Measurements from ENCODE around the gene PBX2. TPM values are rescaled to one million over a fixed set of nuclear protein-coding genes. Genes with fewer than 3 reads are reported as not detected.

PBX2 gene
- total and polyA plus RNA-seq, 2 donors (not counting 1 experiment from before 2014, with no cell fraction given) = 35.0 to 39.4 TPM

DNA sequence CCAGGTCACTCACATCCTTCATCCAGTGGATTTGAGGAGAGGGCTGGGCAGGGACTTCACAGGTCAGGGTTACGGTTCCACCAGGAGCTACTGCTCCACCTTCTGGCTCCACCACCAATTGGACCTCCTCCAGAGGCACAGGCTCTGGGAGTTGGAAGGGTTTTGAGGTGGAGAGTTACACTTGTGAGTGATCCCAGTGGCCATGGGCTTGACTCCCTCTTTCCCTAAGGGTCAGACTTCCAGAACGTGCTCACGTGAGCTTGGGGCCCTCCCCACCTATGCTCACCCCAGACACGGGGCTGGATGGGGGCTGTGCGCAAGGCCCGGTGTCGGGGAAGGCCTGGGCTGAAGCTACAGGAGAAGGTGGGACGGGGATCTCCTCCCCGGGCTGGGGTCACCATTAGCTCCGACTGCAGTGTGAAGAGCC, 7.4 kb downstream of the PBX2 start:
- DNase-seq (ENCODE audit: low read depth in 2 of 2) = no peak
- no peak for TF ChIP-seq EZH2 (IDR thresholded peaks at IDR 0.05; ENCODE audit: low read length, missing control alignments)
- TF ChIP-seq, protein P1, sequence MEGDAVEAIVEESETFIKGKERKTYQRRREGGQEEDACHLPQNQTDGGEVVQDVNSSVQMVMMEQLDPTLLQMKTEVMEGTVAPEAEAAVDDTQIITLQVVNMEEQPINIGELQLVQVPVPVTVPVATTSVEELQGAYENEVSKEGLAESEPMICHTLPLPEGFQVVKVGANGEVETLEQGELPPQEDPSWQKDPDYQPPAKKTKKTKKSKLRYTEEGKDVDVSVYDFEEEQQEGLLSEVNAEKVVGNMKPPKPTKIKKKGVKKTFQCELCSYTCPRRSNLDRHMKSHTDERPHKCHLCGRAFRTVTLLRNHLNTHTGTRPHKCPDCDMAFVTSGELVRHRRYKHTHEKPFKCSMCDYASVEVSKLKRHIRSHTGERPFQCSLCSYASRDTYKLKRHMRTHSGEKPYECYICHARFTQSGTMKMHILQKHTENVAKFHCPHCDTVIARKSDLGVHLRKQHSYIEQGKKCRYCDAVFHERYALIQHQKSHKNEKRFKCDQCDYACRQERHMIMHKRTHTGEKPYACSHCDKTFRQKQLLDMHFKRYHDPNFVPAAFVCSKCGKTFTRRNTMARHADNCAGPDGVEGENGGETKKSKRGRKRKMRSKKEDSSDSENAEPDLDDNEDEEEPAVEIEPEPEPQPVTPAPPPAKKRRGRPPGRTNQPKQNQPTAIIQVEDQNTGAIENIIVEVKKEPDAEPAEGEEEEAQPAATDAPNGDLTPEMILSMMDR (conservative IDR thresholded peaks at IDR 0.05 in 1 of 2, IDR thresholded peaks at IDR 0.05 in 1 of 2; ENCODE audit: low read depth in 1 of 2, low read length in 2 of 2) = no peak
- Histone ChIP-seq H3K36me3 (ENCODE audit: control insufficient read depth, insufficient read depth, low read length) (peaks cover 12% of the 10 kb centered on the region), H3K4me3 (replicated peaks in 1 of 4; ENCODE audit: control extremely low read depth in 1 of 4, insufficient read depth in 1 of 4, low read depth in 3 of 4, low read length in 4 of 4) (no peak overlapping the region), H3K27me3 (ENCODE audit: control insufficient read depth, insufficient read depth, low read length) (no peaks in the 10 kb centered on the region), H3K27ac (ENCODE audit: insufficient read depth, low read length) (no peak overlapping the region), H3K4me2 (ENCODE audit: extremely low read depth, insufficient read depth, low read length) (no peak overlapping the region), H3K9me3 (ENCODE audit: control insufficient read depth, insufficient read depth, low read depth, low read length) (no peaks in the 10 kb centered on the region), H3K79me2 (ENCODE audit: control insufficient read depth, insufficient read depth, low read length) (peaks cover 11% of the 10 kb centered on the region), H2AFZ (ENCODE audit: low read length) (no peak overlapping the region), H4K20me1 (ENCODE audit: control insufficient read depth, extremely low read depth, insufficient read depth, low read length) (no peaks in the 10 kb centered on the region), H3K4me1 (ENCODE audit: control insufficient read depth, extremely low read depth, insufficient read depth, low read length) (peaks cover 2% of the 10 kb centered on the region), H3K9ac (ENCODE audit: insufficient read depth, low read length) (no peak overlapping the region)

- no peaks in the 10 kb centered on the region for H3K27me3 ChIP-seq (ENCODE audit: control insufficient read depth, insufficient read depth, low read length)
- no peaks in the 10 kb centered on the region for H3K9me3 ChIP-seq (ENCODE audit: control insufficient read depth, insufficient read depth, low read depth, low read length)
- peaks cover 3% of the 10 kb centered on the region for H3K4me1 ChIP-seq (ENCODE audit: control insufficient read depth, extremely low read depth, insufficient read depth, low read length)
- no peak overlapping the region for H2AFZ ChIP-seq (ENCODE audit: low read length)
- H3K36me3 ChIP-seq (ENCODE audit: control insufficient read depth, insufficient read depth, low read length) = peaks cover 10% of the 10 kb centered on the region
- TF ChIP-seq, protein P1 (conservative IDR thresholded peaks at IDR 0.05 in 1 of 2, IDR thresholded peaks at IDR 0.05 in 1 of 2; ENCODE audit: low read depth in 1 of 2, low read length in 2 of 2) = no peak
- no peak for TF ChIP-seq EZH2 (IDR thresholded peaks at IDR 0.05; ENCODE audit: low read length, missing control alignments)
- H3K4me3 ChIP-seq (replicated peaks in 1 of 4; ENCODE audit: control extremely low read depth in 1 of 4, insufficient read depth in 1 of 4, low read depth in 3 of 4, low read length in 4 of 4) = no peak overlapping the region
- no peaks in the 10 kb centered on the region for H4K20me1 ChIP-seq (ENCODE audit: control insufficient read depth, extremely low read depth, insufficient read depth, low read length)
- no peak overlapping the region for H3K4me2 ChIP-seq (ENCODE audit: extremely low read depth, insufficient read depth, low read length)
- peaks cover 9% of the 10 kb centered on the region for H3K79me2 ChIP-seq (ENCODE audit: control insufficient read depth, insufficient read depth, low read length)
- H3K9ac ChIP-seq (ENCODE audit: insufficient read depth, low read length) = no peak overlapping the region
- DNase-seq (ENCODE audit: low read depth in 2 of 2) = no peak
- H3K27ac ChIP-seq (ENCODE audit: insufficient read depth, low read length) = no peak overlapping the region
Measured at GRCh38 chr6:32181915-32182529, 8.0 kb downstream of the PBX2 start.

- H3K79me2 ChIP-seq (ENCODE audit: control insufficient read depth, insufficient read depth, low read length) = peaks cover 9% of the 10 kb centered on the region
- no peak overlapping the region for H3K27ac ChIP-seq (ENCODE audit: insufficient read depth, low read length)
- no peak for DNase-seq (ENCODE audit: low read depth in 2 of 2)
- H3K9me3 ChIP-seq (ENCODE audit: control insufficient read depth, insufficient read depth, low read depth, low read length) = no peaks in the 10 kb centered on the region
- no peak overlapping the region for H3K9ac ChIP-seq (ENCODE audit: insufficient read depth, low read length)
- H3K4me1 ChIP-seq (ENCODE audit: control insufficient read depth, extremely low read depth, insufficient read depth, low read length) = peaks cover 10% of the 10 kb centered on the region
- H3K4me2 ChIP-seq (ENCODE audit: extremely low read depth, insufficient read depth, low read length) = no peak overlapping the region
- peaks cover 10% of the 10 kb centered on the region for H3K36me3 ChIP-seq (ENCODE audit: control insufficient read depth, insufficient read depth, low read length)
- no peak overlapping the region for H2AFZ ChIP-seq (ENCODE audit: low read length)
- no peaks in the 10 kb centered on the region for H3K27me3 ChIP-seq (ENCODE audit: control insufficient read depth, insufficient read depth, low read length)
- H3K4me3 ChIP-seq (replicated peaks in 1 of 4; ENCODE audit: control extremely low read depth in 1 of 4, insufficient read depth in 1 of 4, low read depth in 3 of 4, low read length in 4 of 4) = no peak overlapping the region
- TF ChIP-seq EZH2 (IDR thresholded peaks at IDR 0.05; ENCODE audit: low read length, missing control alignments) = no peak
- TF ChIP-seq, protein P1 (conservative IDR thresholded peaks at IDR 0.05 in 1 of 2, IDR thresholded peaks at IDR 0.05 in 1 of 2; ENCODE audit: low read depth in 1 of 2, low read length in 2 of 2) = no peak
- no peaks in the 10 kb centered on the region for H4K20me1 ChIP-seq (ENCODE audit: control insufficient read depth, extremely low read depth, insufficient read depth, low read length)
Measured at GRCh38 chr6:32181148-32181702, 8.8 kb downstream of the PBX2 start.

All from fibroblast of lung (primary cell).